Peyer's patch (tissue), 4 donors: ENCODE results near the gene MAN1C1.

Experiments used
- POLR2A ChIP-seq, 2 donors: fragments of 450-650 bp; IDR thresholded peaks; one replicate each; pipeline ENCODE4 v1.5.1; 2017; ENCODE audit warnings: antibody characterized with exemption in 2 of 2, mild to moderate bottlenecking in 2 of 2, moderate library complexity in 2 of 2
- TF ChIP-seq, protein P1 (sequence below), 6 experiments: fragments of 450-650 bp in 4 of 6; fragments of 200-600 bp in 2 of 6; sonication (generic) in 1 of 6; IDR thresholded peaks; one replicate each; pipeline ENCODE4 v1.5.1; 2017 to 2019; ENCODE audit warnings: antibody characterized with exemption in 6 of 6, mild to moderate bottlenecking in 3 of 6, moderate library complexity in 1 of 6

DNA sequence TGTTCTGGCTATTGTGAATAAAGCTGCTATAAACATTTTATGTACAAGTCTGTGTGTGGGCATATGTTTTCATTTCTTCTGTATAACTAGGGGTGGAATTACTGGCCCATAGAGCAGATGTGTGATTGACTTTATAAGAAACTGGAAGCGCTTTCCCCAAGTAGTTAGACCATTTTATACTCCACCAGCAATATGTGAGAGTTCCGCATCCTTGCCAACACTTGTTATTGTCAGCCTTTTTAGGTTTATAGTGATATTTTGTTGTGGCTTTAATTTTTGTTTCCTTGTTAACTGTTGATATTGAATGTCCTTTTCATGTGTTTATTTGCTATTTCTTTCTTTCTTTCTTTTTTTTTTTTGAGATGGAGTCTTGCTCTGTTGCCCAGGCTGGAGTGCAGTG is 9.4 kb downstream of the MAN1C1 start:
- TF ChIP-seq, protein P1, sequence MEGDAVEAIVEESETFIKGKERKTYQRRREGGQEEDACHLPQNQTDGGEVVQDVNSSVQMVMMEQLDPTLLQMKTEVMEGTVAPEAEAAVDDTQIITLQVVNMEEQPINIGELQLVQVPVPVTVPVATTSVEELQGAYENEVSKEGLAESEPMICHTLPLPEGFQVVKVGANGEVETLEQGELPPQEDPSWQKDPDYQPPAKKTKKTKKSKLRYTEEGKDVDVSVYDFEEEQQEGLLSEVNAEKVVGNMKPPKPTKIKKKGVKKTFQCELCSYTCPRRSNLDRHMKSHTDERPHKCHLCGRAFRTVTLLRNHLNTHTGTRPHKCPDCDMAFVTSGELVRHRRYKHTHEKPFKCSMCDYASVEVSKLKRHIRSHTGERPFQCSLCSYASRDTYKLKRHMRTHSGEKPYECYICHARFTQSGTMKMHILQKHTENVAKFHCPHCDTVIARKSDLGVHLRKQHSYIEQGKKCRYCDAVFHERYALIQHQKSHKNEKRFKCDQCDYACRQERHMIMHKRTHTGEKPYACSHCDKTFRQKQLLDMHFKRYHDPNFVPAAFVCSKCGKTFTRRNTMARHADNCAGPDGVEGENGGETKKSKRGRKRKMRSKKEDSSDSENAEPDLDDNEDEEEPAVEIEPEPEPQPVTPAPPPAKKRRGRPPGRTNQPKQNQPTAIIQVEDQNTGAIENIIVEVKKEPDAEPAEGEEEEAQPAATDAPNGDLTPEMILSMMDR (IDR thresholded peaks at IDR 0.05) = no peak
- TF ChIP-seq POLR2A (IDR thresholded peaks at IDR 0.05) = no peak
